Measurements from ENCODE around the gene HNF4A. TPM values are rescaled to one million over a fixed set of nuclear protein-coding genes. Genes with fewer than 3 reads are reported as not detected.
A peak's percentile ranks its signal among the peaks of the same experiment; 100 is the strongest.

HNF4A gene
- total and polyA plus RNA-seq, 2 of the 13 experiments (the other 11 are each of a cell fraction or from before 2014, with no cell fraction given): 80.9 to 169 TPM

DNA sequence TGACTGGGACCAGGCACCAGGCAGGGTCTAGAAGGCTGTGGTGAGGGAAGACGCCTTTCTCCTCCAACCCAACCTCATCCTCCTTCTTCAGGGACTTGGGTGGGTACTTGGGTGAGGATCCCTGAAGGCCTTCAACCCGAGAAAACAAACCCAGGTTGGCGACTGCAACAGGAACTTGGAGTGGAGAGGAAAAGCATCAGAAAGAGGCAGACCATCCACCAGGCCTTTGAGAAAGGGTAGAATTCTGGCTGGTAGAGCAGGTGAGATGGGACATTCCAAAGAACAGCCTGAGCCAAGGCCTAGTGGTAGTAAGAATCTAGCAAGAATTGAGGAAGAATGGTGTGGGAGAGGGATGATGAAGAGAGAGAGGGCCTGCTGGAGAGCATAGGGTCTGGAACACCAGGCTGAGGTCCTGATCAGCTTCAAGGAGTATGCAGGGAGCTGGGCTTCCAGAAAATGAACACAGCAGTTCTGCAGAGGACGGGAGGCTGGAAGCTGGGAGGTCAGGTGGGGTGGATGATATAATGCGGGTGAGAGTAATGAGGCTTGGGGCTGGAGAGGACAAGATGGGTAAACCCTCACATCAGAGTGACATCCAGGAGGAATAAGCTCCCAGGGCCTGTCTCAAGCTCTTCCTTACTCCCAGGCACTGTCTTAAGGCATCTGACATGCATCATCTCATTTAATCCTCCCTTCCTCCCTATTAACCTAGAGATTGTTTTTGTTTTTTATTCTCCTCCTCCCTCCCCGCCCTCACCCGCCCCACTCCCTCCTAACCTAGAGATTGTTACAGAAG lies 75.0 kb downstream of the HNF4A start (continued):
- TF ChIP-seq, protein P1, sequence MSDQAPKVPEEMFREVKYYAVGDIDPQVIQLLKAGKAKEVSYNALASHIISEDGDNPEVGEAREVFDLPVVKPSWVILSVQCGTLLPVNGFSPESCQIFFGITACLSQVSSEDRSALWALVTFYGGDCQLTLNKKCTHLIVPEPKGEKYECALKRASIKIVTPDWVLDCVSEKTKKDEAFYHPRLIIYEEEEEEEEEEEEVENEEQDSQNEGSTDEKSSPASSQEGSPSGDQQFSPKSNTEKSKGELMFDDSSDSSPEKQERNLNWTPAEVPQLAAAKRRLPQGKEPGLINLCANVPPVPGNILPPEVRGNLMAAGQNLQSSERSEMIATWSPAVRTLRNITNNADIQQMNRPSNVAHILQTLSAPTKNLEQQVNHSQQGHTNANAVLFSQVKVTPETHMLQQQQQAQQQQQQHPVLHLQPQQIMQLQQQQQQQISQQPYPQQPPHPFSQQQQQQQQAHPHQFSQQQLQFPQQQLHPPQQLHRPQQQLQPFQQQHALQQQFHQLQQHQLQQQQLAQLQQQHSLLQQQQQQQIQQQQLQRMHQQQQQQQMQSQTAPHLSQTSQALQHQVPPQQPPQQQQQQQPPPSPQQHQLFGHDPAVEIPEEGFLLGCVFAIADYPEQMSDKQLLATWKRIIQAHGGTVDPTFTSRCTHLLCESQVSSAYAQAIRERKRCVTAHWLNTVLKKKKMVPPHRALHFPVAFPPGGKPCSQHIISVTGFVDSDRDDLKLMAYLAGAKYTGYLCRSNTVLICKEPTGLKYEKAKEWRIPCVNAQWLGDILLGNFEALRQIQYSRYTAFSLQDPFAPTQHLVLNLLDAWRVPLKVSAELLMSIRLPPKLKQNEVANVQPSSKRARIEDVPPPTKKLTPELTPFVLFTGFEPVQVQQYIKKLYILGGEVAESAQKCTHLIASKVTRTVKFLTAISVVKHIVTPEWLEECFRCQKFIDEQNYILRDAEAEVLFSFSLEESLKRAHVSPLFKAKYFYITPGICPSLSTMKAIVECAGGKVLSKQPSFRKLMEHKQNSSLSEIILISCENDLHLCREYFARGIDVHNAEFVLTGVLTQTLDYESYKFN (CRISPR knock-in tag; conservative IDR thresholded peaks at IDR 0.05): no peak
- no peak for TF ChIP-seq HMG20A (CRISPR knock-in tag; IDR thresholded peaks at IDR 0.05; ENCODE audit: borderline replicate concordance)
- TF ChIP-seq KLF15 (CRISPR knock-in tag; IDR thresholded peaks at IDR 0.05; ENCODE audit: borderline replicate concordance): no peak
- TF ChIP-seq KLF9 (CRISPR knock-in tag; IDR thresholded peaks at IDR 0.05; ENCODE audit: low read depth): no peak
- TF ChIP-seq, protein P2, sequence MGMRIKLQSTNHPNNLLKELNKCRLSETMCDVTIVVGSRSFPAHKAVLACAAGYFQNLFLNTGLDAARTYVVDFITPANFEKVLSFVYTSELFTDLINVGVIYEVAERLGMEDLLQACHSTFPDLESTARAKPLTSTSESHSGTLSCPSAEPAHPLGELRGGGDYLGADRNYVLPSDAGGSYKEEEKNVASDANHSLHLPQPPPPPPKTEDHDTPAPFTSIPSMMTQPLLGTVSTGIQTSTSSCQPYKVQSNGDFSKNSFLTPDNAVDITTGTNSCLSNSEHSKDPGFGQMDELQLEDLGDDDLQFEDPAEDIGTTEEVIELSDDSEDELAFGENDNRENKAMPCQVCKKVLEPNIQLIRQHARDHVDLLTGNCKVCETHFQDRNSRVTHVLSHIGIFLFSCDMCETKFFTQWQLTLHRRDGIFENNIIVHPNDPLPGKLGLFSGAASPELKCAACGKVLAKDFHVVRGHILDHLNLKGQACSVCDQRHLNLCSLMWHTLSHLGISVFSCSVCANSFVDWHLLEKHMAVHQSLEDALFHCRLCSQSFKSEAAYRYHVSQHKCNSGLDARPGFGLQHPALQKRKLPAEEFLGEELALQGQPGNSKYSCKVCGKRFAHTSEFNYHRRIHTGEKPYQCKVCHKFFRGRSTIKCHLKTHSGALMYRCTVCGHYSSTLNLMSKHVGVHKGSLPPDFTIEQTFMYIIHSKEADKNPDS (CRISPR knock-in tag; IDR thresholded peaks at IDR 0.05): 0 out of 2 replicates have a peak, but pooled peaks have one; percentile 54
- TF ChIP-seq KLF12 (CRISPR knock-in tag; IDR thresholded peaks at IDR 0.05; ENCODE audit: borderline replicate concordance): no peak
- no peak for TF ChIP-seq ZNF713 (CRISPR knock-in tag; IDR thresholded peaks at IDR 0.05)
- TF ChIP-seq RFXAP (CRISPR knock-in tag; IDR thresholded peaks at IDR 0.05; ENCODE audit: borderline replicate concordance): 0 out of 2 replicates have a peak, but pooled peaks have one; percentile 20
- 0 out of 2 replicates have a peak, but pooled peaks have one; percentile 62 for TF ChIP-seq CHCHD3 (CRISPR knock-in tag; IDR thresholded peaks at IDR 0.05)
- TF ChIP-seq SAFB2 (CRISPR knock-in tag; IDR thresholded peaks at IDR 0.05; ENCODE audit: borderline replicate concordance, low read depth): 0 out of 2 replicates have a peak, but pooled peaks have one; percentile 21
- TF ChIP-seq LCORL (IDR thresholded peaks at IDR 0.05): no peak
- peak; percentile 62 for TF ChIP-seq LCORL (CRISPR knock-in tag; IDR thresholded peaks at IDR 0.05)
- no peak for TF ChIP-seq NONO (IDR thresholded peaks at IDR 0.05)
- TF ChIP-seq NONO (CRISPR knock-in tag; conservative IDR thresholded peaks at IDR 0.05): peak; percentile 58; the same call in 1 of the 2 replicates
- peak; percentile 29 for TF ChIP-seq RBM22 (optimal IDR thresholded peaks at IDR 0.05; ENCODE audit: low read length)
- peak; percentile 10; the same call in 1 of the 2 replicates for TF ChIP-seq MTA1 (CRISPR knock-in tag; IDR thresholded peaks at IDR 0.05; ENCODE audit: borderline replicate concordance)
- no peak for TF ChIP-seq ZNF224 (CRISPR knock-in tag; IDR thresholded peaks at IDR 0.05)
- no peak for TF ChIP-seq PITX1 (CRISPR knock-in tag; IDR thresholded peaks at IDR 0.05)
- no peak for TF ChIP-seq NFE2L1 (CRISPR knock-in tag; IDR thresholded peaks at IDR 0.05; ENCODE audit: borderline replicate concordance)
- no peak for TF ChIP-seq ZNF468 (CRISPR knock-in tag; IDR thresholded peaks at IDR 0.05)
- peak; percentile 87 for TF ChIP-seq HNRNPK (IDR thresholded peaks at IDR 0.05; ENCODE audit: low read depth, low read length, poor library complexity, severe bottlenecking)
- TF ChIP-seq ARNT2 (CRISPR knock-in tag; IDR thresholded peaks at IDR 0.05; ENCODE audit: low read depth): 0 out of 2 replicates have a peak, but pooled peaks have one; percentile 17
- TF ChIP-seq AKAP8 (CRISPR knock-in tag; IDR thresholded peaks at IDR 0.05): no peak; the same call in none of the 2 replicates
- no peak for TF ChIP-seq ZNF790 (CRISPR knock-in tag; IDR thresholded peaks at IDR 0.05; ENCODE audit: borderline replicate concordance)
- TF ChIP-seq HOXA3 (CRISPR knock-in tag; IDR thresholded peaks at IDR 0.05): peak; percentile 12; the same call in 1 of the 2 replicates
